T follicular helper cell (primary cell): ENCODE data around the gene ACOT8.
"Not testable (repeated sequence)": the region's sequence is repeated elsewhere in the genome, so short reads cannot be mapped to it uniquely, and the experiment has no call there.

ENCODE experiments used
- DNase-seq: peaks from one replicate; pipeline ENCODE4 v3.0.0-alpha.2; 2020; ENCODE audit warnings: low read depth

The ACOT8 gene

GRCh38 chr20:45853484-45853883, 3.7 kb downstream of the ACOT8 start:
- DNase-seq, result no peak

GRCh38 chr20:45852326-45852725, 4.9 kb downstream of the ACOT8 start:
- DNase-seq, result no peak

DNA sequence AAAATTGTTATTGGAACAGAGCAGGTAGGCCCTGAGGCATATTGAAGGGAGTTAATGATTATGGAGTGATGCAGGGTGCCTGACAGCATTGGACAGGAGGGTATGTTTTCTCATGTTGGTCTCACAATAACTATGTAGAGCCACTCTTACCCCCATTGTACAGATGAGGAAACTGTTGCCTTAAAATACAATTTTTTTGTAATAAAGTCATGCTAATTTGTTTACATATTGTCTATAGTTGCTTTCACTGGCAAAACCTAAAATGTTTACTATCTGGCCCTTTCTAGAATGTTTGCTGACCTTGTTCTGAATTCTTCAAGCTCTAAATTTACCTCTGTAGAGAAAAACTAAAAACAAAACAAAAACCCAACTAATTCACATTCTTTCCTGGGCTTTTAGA, 5.7 kb downstream of the ACOT8 start:
- DNase-seq, result no peak

- no peak for DNase-seq
Observed at GRCh38 chr20:45850926-45851325, 6.3 kb downstream of the ACOT8 start.

DNA sequence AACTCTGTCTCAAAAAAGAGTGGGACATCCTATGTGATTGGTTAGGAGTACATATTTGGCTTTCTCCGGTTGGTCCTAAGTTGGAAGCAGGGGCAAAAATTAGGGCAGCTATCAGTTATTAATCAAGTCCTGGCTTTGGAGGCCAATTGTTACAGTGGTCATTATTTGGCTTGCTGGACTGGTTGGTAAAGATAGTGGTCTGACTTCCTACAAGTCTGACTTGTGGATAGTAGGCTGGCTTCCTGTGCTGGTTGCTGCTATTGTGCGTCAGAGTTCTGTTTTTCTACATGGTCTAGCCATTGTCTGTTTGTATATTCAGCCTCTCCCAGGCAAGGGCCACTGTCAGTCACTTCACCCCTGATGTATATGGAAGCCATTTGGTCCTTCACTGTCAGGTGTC, 7.0 kb downstream of the ACOT8 start:
- DNase-seq, result no peak

DNA sequence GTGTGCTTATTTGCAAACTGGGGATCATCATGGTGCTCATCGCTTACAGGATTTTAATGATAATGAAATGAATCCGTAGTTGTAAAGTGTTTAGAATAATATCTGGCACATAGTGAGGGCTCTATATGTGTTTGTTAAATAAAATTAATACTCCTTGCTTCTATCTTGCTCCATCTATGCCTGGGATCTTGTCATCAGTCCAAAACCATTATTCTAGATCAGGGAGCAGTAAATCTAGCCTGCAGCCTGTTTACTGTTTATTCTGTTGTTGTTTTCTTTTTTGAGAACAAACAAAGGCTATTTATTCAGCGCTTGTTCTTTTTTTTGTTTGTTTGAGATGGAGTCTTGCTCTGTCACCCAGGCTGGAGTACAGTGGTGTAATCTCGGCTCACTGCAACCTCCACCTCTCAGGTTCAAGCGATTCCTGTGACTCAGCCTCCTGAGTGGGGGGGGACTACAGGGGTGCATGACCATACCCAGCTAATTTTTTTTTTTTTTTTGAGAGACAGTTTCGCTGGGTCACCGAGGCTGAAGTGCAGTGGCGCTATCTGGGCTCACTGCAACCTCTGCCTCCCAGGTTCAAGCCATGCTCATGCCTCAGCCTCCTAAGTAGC, 8.1 kb downstream of the ACOT8 start:
- no peak for DNase-seq

GRCh38 chr20:45848421-45848820, 8.8 kb downstream of the ACOT8 start:
- no peak for DNase-seq

- DNase-seq, result no peak
Observed at GRCh38 chr20:45845452-45845851, 11.7 kb downstream of the ACOT8 start.

GRCh38 chr20:45843506-45843905, 13.7 kb downstream of the ACOT8 start:
- no peak for DNase-seq

DNA sequence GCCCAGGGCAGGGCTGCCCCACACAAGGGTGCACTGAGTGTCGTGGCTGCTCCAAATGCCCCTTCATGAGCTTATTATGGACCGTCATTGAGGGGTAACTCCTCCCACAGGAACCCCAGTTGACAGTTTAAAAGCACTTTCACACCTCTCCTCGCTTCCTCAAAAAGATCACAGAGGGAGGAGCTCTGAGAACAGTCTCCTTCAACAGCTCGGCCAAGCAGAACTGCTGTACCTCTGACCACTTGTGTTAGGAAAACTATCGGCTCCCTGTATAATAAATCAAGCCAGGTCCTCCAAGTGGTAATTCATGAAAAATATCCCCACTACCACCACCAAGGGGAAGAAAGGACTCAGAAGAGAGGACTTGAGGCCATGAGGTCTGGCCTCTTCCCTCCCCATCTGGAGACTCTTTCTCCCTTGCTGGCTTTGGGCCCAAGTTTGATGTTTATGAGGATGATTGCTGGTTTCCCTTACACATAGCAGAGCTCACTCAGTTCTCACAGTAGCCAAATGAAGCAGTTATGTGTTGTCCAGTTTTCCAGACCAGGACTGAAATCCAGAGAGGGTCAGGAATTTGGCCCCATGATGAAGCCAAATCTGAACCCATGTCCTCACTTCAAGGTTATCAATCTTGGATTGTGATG, 14.9 kb downstream of the ACOT8 start:
- no peak for DNase-seq

DNA sequence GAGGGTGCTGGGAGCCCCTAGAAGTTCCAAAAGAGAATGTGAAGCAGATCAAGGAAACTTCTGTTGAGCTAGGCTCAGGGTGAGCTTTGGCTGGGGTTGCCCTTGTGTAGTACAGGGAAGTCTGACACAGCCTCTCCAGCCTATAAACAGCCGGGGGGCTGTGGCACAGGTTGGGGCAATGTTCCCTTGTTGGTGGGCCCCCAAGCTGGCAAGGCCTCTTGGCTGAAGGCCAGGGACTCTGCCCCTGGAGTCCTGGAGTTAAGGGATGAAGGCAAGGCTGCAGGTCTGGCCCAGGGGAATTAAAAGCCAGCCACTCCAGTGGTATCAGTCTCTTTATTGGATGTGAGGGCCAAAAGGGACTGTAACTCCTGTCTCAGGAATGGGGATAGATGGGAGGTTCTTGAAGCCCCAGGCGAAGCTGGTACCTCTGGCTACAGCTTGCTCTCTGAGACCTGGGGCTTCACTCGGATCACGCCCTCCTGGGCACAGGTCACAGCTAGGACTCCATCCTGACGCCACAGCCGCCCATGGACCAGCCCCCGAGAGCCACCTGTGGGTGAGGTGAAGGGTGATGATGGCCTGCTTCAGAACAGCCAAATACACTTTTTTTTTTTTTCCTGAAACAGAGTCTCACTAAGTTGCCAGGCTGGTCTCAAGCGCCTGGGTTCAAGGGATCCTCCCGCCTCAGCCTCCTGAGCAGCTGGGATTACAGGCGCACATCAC, 15.6 kb downstream of the ACOT8 start:
- DNase-seq, result no peak

GRCh38 chr20:45840700-45841198, 16.4 kb downstream of the ACOT8 start:
- DNase-seq, result no peak

- no peak for DNase-seq
Observed at GRCh38 chr20:45836841-45837240, 20.4 kb downstream of the ACOT8 start.

- no peak for DNase-seq
Observed at GRCh38 chr20:45835825-45836224, 21.4 kb downstream of the ACOT8 start.

DNA sequence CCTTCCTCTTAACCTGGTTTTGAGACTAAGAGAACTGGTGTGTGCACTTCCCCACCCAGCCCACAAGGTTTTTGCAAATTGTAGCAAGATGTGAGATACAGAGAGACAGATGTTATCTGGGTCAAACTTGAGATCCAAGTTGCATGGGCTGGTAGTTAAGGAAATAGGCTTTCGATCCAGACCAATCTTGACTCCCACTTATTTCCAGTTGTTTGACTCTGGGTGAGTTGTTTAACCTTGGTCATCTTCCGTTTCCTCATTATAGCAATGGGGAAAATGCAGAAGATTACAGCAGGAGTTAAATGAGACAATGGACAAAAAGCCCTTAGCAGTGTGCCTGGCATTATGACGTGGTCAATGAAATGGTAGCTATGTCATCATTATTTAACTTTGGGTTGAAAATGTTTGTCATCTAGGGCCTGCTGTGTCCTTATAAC, 21.8 kb downstream of the ACOT8 start:
- no peak for DNase-seq

DNA sequence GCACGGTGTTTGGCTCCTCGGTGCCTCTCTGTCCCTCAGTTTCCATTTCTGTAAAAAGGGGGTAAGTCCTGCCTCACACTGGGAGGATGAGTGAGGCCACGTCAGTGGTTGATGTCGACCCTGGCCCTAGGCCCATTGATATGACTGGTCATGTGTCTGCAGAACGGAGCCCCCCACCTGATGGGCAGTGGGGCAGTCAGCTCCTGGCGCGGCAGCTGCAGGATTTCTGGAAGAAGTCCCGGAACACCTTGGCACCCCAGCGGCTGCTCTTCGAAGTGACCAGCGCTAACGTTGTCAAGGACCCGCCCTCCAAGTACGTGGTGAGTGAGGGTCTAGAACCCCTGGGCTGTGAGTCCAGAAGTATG, 22.4 kb downstream of the ACOT8 start:
- no peak for DNase-seq

- peak; percentile 12 for DNase-seq
Observed at GRCh38 chr20:45833883-45834796, 23.1 kb downstream of the ACOT8 start.

DNA sequence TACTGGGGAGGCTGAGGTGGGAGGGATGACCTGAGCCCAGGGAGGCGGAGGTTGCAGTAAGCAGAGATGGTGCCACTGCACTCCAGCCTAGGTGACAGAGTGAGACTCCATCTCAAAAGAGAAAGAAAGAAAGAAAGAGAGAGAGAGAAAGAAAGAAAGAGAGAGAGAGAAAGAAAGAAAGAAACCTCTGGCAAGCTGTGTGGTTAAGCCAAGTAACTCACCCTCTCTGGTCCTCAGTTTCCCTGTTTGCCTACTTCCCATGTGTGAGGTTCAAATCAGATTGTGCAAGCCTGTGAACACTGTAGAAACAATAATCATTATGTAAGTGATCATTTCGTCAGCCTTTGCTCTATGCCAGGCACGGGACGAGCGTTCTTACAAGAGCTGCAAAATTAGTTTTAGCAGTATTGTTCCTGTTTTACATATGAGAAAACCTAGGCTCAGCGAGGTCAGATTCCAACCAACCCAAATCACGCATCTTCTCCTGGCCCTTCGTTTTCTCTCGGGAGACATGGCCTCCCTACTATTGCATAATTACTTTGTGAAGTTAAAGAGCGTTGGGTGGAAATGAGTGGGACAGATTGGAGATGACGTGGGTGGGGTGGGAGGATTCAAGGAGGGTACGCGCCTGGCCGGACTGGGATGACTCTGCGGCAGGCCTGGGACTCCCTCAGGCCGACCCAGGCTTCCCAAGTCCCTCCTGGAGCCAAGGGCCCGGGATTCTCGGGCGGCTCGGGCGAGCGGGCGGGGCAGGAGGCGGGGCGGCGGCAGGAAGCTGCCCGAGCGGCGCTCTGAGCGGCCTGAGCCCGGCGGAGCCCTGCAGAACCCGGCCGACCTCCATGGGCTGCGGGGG, 23.9 kb downstream of the ACOT8 start, which contains the start of gene SNX21:
Gene SNX21 (plus strand): TSS at position 770 of the 853 bp plus-strand sequence. CDS start 121 bp downstream, outside the sequence.
- peak; percentile 6 for DNase-seq

GRCh38 chr20:45832619-45833018, 24.6 kb downstream of the ACOT8 start:
- no peak for DNase-seq

GRCh38 chr20:45829673-45830106, 27.5 kb downstream of the ACOT8 start:
- not testable (repeated sequence) for DNase-seq

GRCh38 chr20:45828589-45828988, 28.6 kb downstream of the ACOT8 start:
- DNase-seq, result no peak
